SK-N-MC (cell line): ENCODE data around the gene CES5A.

Source experiments
- EZH2 ChIP-seq: fragments of 200-600 bp; sonication (generic); IDR thresholded peaks from one replicate; pipeline ENCODE4 v1.6.1; 2017; ENCODE audit warnings: antibody characterized with exemption
- FOXP2 ChIP-seq: optimal IDR thresholded peaks from 2 replicates; pipeline ENCODE3; 2011; ENCODE audit warnings: mild to moderate bottlenecking, moderate library complexity; ENCODE audit not compliant: insufficient read depth; ENCODE audit errors: extremely low read length, control extremely low read depth
- POLR2AphosphoS5 ChIP-seq: IDR thresholded peaks from 2 replicates; pipeline ENCODE4 v1.6.1; 2012; ENCODE audit warnings: mild to moderate bottlenecking, low read depth, low read length, borderline replicate concordance

DNA sequence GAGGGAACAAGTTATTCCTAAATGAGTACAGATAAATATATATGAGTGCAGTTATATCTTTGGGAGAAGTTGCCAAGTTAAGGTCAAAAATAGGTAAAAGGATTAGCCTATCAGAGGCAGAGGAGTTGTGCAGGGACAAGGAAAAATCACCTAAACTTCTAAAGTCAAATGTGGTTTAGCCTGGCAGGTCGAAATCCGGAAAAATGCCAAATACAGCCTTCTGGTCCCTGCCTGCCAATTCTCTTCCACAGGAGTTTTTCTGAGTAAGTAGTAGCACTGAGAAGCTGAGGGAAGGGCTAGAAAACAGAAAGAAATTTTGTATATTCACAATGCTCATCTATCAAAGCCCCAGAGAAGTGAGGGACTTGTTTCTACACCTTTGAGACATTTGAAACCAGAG, 17.6 kb upstream of the CES5A start:
- TF ChIP-seq EZH2 (no peak), POLR2AphosphoS5 (no peak), FOXP2 (no peak)
